HepG2 (cell line): ENCODE measurements around the gene PRKAR2B. TPM values are rescaled to one million over a fixed set of nuclear protein-coding genes. Genes with fewer than 3 reads are reported as not detected.
A peak's percentile ranks its signal among the peaks of the same experiment; 100 is the strongest.

ENCODE experiments used
- GATA4 ChIP-seq: sonication (generic); IDR thresholded peaks from 2 replicates; pipeline ENCODE4 v1.6.1; 2016; ENCODE audit warnings: antibody characterized with exemption, low read depth, borderline replicate concordance
- MAFG ChIP-seq: sonication (generic); formaldehyde crosslinking; IDR thresholded peaks from 2 replicates; pipeline ENCODE4 v1.5.1; 2020; ENCODE audit warnings: mild to moderate bottlenecking, missing genetic modification reagents
- MAFK ChIP-seq, 2 experiments: IDR thresholded peaks in 1 of 2; conservative IDR thresholded peaks in 1 of 2; 2 replicates each; pipeline ENCODE4 v1.6.1; 2011; ENCODE audit warnings: improper control_type of control experiment in 2 of 2, low read length in 2 of 2
- NRL ChIP-seq: sonication (generic); formaldehyde crosslinking; IDR thresholded peaks from 2 replicates; pipeline ENCODE4 v1.5.0; 2020; ENCODE audit warnings: missing genetic modification reagents, mild to moderate bottlenecking, moderate library complexity, borderline replicate concordance
- PREB ChIP-seq: sonication (generic); formaldehyde crosslinking; IDR thresholded peaks from 2 replicates; pipeline ENCODE4 v1.4.0; 2020; ENCODE audit warnings: missing genetic modification reagents
- RORA ChIP-seq: sonication (generic); formaldehyde crosslinking; IDR thresholded peaks from 2 replicates; pipeline ENCODE4 v1.5.0; 2020; ENCODE audit warnings: mild to moderate bottlenecking, missing genetic modification reagents, moderate library complexity
- SKI ChIP-seq: fragments of 450-650 bp; IDR thresholded peaks from one replicate; pipeline ENCODE4 v1.6.1; 2018; ENCODE audit warnings: mild to moderate bottlenecking; ENCODE audit not compliant: partially characterized antibody
- SRSF4 ChIP-seq: fragments of 200-400 bp; formaldehyde crosslinking; IDR thresholded peaks from one replicate; pipeline ENCODE4 v1.6.1; 2018; ENCODE audit warnings: mild to moderate bottlenecking, low read depth, low read length, moderate library complexity; ENCODE audit not compliant: poor library complexity, severe bottlenecking
- STAT5B ChIP-seq: sonication (generic); formaldehyde crosslinking; IDR thresholded peaks from 2 replicates; pipeline ENCODE4 v1.4.0; 2020; ENCODE audit warnings: missing genetic modification reagents
- ZFX ChIP-seq: sonication (generic); formaldehyde crosslinking; IDR thresholded peaks from 2 replicates; pipeline ENCODE4 v1.4.0; 2020; ENCODE audit warnings: mild to moderate bottlenecking, low read depth, missing genetic modification reagents, moderate library complexity
- ZNF552 ChIP-seq: sonication (generic); formaldehyde crosslinking; IDR thresholded peaks from 2 replicates; pipeline ENCODE4 v1.9.0; 2022; ENCODE audit warnings: missing genetic modification reagents, mild to moderate bottlenecking, borderline replicate concordance
- ZNF652 ChIP-seq: IDR thresholded peaks from 2 replicates; pipeline ENCODE4 v1.6.1; 2016; ENCODE audit warnings: low read depth, borderline replicate concordance
- ZNF703 ChIP-seq: sonication (generic); formaldehyde crosslinking; IDR thresholded peaks from 2 replicates; pipeline ENCODE4 v1.5.1; 2020; ENCODE audit warnings: missing genetic modification reagents, mild to moderate bottlenecking, moderate library complexity, borderline replicate concordance
- ZSCAN12 ChIP-seq: sonication (generic); formaldehyde crosslinking; IDR thresholded peaks from 2 replicates; pipeline ENCODE4 v1.9.0; 2021; ENCODE audit warnings: mild to moderate bottlenecking, missing genetic modification reagents
- polyA plus RNA-seq, 8 experiments: library from polyadenylated mRNA; depleted of rRNA in 3 of 8; stranded (reverse) in 7 of 8; unstranded in 1 of 8; fragments of >200 nt; fragmentation: Illumina TruSeq in 4 of 8; extraction: Trizol in 4 of 8; gene quantifications; 2 replicates each; pipeline versions ENCODE4 v1.2.1 to v1.2.3, GENCODE V29; 2011 to 2016; ENCODE audit warnings: low read depth in 4 of 8, missing spikeins in 1 of 8, mixed read lengths in 1 of 8; ENCODE audit not compliant: insufficient read depth in 1 of 8
- total RNA-seq, 5 experiments: library from RNA; depleted of rRNA; stranded (reverse); fragments of >200 nt; fragmentation: Illumina TruSeq; extraction: Trizol; gene quantifications; 2 replicates each; pipeline ENCODE4 v1.2.3, GENCODE V29; 2016; ENCODE audit warnings: low read depth in 1 of 5
- TF ChIP-seq, protein P1 (sequence below): sonication (generic); formaldehyde crosslinking; IDR thresholded peaks from 2 replicates; pipeline ENCODE4 v1.4.0; 2020; ENCODE audit warnings: missing genetic modification reagents, mild to moderate bottlenecking, borderline replicate concordance
- TF ChIP-seq, protein P2 (sequence below): sonication (generic); formaldehyde crosslinking; IDR thresholded peaks from 2 replicates; pipeline ENCODE4 v1.9.0; 2021; ENCODE audit warnings: missing genetic modification reagents, borderline replicate concordance
- TF ChIP-seq, protein P3 (sequence below): sonication (generic); formaldehyde crosslinking; IDR thresholded peaks from 2 replicates; pipeline ENCODE4 v1.5.1; 2020; ENCODE audit warnings: missing genetic modification reagents, mild to moderate bottlenecking, borderline replicate concordance

Gene PRKAR2B
- total and polyA plus RNA-seq, 2 of the 13 experiments (the other 11 are each of a cell fraction or from before 2014, with no cell fraction given), result not detected

- TF ChIP-seq ZNF703 (CRISPR knock-in tag) (no peak), ZNF552 (CRISPR knock-in tag) (no peak), ZNF652 (CRISPR knock-in tag) (no peak), RORA (CRISPR knock-in tag) (no peak), GATA4 (no peak), ZFX (peak; percentile 61), MAFG (no peak), MAFK (conservative IDR thresholded peaks at IDR 0.05 in 1 of 2, IDR thresholded peaks at IDR 0.05 in 1 of 2; ENCODE audit: low read length in 2 of 2) (no peak), STAT5B (CRISPR knock-in tag) (no peak), SRSF4 (no peak), PREB (CRISPR knock-in tag) (no peak), ZSCAN12 (CRISPR knock-in tag) (no peak), NRL (peak; percentile 50; the same call in 1 of the 2 replicates), SKI (no peak)
- TF ChIP-seq, protein P1, sequence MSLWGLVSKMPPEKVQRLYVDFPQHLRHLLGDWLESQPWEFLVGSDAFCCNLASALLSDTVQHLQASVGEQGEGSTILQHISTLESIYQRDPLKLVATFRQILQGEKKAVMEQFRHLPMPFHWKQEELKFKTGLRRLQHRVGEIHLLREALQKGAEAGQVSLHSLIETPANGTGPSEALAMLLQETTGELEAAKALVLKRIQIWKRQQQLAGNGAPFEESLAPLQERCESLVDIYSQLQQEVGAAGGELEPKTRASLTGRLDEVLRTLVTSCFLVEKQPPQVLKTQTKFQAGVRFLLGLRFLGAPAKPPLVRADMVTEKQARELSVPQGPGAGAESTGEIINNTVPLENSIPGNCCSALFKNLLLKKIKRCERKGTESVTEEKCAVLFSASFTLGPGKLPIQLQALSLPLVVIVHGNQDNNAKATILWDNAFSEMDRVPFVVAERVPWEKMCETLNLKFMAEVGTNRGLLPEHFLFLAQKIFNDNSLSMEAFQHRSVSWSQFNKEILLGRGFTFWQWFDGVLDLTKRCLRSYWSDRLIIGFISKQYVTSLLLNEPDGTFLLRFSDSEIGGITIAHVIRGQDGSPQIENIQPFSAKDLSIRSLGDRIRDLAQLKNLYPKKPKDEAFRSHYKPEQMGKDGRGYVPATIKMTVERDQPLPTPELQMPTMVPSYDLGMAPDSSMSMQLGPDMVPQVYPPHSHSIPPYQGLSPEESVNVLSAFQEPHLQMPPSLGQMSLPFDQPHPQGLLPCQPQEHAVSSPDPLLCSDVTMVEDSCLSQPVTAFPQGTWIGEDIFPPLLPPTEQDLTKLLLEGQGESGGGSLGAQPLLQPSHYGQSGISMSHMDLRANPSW, result no peak
- TF ChIP-seq, protein P2, sequence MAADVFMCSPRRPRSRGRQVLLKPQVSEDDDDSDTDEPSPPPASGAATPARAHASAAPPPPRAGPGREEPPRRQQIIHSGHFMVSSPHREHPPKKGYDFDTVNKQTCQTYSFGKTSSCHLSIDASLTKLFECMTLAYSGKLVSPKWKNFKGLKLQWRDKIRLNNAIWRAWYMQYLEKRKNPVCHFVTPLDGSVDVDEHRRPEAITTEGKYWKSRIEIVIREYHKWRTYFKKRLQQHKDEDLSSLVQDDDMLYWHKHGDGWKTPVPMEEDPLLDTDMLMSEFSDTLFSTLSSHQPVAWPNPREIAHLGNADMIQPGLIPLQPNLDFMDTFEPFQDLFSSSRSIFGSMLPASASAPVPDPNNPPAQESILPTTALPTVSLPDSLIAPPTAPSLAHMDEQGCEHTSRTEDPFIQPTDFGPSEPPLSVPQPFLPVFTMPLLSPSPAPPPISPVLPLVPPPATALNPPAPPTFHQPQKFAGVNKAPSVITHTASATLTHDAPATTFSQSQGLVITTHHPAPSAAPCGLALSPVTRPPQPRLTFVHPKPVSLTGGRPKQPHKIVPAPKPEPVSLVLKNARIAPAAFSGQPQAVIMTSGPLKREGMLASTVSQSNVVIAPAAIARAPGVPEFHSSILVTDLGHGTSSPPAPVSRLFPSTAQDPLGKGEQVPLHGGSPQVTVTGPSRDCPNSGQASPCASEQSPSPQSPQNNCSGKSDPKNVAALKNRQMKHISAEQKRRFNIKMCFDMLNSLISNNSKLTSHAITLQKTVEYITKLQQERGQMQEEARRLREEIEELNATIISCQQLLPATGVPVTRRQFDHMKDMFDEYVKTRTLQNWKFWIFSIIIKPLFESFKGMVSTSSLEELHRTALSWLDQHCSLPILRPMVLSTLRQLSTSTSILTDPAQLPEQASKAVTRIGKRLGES (CRISPR knock-in tag), result no peak; the same call in 1 of the 2 replicates
- TF ChIP-seq, protein P3, sequence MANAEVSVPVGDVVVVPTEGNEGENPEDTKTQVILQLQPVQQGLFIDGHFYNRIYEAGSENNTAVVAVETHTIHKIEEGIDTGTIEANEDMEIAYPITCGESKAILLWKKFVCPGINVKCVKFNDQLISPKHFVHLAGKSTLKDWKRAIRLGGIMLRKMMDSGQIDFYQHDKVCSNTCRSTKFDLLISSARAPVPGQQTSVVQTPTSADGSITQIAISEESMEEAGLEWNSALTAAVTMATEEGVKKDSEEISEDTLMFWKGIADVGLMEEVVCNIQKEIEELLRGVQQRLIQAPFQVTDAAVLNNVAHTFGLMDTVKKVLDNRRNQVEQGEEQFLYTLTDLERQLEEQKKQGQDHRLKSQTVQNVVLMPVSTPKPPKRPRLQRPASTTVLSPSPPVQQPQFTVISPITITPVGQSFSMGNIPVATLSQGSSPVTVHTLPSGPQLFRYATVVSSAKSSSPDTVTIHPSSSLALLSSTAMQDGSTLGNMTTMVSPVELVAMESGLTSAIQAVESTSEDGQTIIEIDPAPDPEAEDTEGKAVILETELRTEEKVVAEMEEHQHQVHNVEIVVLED (CRISPR knock-in tag), result peak; percentile 36; the same call in 1 of the 2 replicates
These were observed 124.9 kb downstream of the PRKAR2B start (continued) for GRCh38 chr7:107169120-107170050.
